HG02943 (cell line): Measurements from ENCODE around the gene CNKSR1.
"Not testable (repeated sequence)": the region's sequence is repeated elsewhere in the genome, so short reads cannot be mapped to it uniquely, and the experiment has no call there.

Experiments
- ATAC-seq: cut with Tn5 transposase; IDR thresholded peaks from one replicate; pipeline ENCODE4 v1.9.1; 2021; ENCODE audit warnings: mild to moderate bottlenecking, low read depth, moderate library complexity; ENCODE audit not compliant: unreplicated experiment

The CNKSR1 gene

DNA sequence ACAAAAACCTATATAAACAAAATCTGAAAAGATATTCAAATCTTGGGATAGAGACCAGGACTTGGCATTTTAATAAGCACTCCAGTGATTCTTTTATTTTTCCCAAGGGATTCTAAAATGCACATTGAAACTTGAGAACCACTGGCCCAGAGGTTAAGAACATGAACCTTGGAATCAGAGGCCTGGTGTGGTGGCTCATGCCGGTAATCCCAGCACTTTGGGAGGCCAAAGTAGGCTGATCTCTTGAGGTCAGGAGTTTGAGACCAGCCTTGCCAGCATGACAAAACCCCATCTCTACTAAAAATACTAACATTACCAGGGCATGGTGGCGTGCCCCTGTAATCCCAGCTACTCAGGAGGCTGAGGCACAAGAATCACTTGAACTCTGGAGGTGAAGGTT, 43.8 kb downstream of the CNKSR1 start:
- ATAC-seq: no peak

DNA sequence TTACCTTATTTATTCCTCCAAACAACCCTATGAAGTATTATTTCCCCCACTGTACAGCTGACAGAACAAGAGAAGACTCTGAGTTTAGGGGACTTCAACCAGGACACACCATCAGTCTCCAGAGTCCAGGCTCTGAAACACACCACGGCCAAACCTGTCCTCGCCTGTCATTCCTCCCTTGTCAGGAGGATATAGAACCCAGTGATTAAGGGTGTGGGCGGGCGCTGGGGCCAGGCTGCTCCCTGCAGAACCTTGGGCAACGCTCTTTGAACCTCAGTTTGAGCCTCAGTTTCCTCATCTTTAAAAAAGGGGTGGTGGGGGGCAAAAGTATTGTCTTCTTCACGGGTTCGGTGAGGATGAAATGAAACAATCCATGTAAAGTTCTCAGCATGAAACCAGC, 47.3 kb downstream of the CNKSR1 start:
- ATAC-seq: no peak

DNA sequence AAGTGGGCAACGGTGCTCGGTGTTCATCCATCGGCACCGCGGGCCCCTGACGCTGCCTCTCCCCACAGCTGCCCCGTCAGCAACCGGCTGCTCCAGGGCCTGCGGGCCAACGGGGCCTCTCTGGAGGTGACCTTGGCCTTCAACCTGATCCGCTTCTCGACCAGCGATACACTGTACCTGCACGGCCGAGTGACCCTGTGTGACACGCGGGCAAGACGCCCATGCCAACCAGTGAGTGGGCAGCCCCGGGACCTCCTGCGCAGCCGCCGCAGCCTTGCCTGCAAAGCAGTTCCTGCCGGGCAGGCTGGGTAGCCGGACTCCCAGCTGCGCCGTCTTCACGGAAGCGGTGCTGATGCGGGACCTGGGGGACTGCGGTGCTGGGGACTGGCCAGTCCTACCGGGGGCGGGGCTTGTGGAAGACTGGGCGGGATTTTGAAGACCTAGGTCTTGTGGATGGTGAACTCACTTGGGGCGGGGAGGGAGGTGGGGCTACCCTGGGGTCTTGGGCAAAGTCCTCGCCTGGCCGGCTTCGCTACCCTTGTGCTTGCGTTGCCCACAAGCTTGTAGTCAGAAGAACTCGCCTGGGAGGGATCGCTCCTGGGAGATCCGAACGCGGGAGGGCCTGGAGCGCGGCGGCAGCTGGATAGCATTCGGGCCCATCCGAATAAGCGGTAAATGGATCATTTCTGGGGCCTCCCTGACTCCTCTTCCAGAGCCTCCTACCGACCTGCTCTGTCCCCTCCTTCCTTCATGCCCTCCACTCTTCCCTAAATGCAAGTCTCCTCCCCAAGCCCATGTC, 47.9 kb downstream of the CNKSR1 start:
- no peak for ATAC-seq

DNA sequence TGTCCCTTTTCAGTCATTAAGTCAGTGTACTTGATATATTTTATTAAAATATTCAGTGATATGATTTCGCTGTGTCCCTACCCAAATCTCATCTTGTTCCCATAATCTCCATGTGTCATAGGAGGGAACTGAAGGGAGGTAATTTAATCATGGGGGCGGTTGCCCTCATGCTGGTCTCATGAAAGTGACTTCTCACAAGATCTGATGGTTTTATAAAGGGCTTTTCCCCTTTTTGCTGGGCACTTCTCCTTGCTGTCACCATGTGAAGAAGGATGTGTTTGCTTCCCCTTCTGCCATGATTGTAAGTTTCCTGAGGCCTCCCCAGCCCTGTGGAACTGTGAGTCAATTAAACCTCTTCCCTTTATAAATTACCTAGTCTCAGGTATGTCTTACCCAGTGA, 53.4 kb downstream of the CNKSR1 start:
- ATAC-seq: not testable (repeated sequence)

DNA sequence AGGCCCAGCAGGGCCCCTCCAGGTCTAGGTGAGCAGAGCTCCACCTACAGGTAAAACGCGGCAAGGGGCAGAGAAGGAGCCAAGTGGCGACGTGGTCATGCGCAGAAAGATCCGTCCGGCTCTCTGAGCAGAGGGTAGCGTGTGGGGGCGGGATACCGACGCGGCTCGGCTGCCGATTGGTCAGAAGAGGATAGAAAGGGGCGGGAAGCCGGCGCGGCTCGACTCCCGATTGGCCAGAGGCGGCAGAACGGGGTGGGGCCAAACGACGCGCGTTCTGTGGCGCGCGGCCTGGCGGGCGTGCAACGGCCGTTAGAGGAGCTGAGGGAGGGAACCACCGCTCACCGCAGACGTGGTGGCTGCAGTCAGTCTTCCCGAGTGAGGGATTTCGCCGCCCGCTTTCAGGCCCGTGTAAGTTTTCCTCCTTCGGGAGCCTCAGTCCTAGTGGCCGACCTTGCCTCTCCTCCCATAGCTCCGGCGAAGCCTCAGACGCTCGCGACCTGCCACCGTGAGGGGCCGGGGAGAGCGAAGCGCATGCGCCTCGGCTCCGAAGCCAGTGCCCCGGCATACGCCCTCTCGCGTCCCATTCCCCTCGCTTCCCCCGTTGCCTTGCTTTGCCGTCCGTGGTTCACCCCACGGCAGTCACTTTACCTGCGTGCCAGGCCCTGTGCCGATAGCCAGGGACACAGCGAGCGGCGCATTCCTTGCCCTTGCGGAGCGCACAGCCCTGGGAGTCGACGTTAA, 56.8 kb downstream of the CNKSR1 start, which contains the start of gene CEP85:
Gene CEP85, plus strand, starts transcription at position 298 of the 741 bp plus-strand sequence. CDS start 5,584 bp downstream, outside the sequence.
- ATAC-seq: peak; percentile 87

DNA sequence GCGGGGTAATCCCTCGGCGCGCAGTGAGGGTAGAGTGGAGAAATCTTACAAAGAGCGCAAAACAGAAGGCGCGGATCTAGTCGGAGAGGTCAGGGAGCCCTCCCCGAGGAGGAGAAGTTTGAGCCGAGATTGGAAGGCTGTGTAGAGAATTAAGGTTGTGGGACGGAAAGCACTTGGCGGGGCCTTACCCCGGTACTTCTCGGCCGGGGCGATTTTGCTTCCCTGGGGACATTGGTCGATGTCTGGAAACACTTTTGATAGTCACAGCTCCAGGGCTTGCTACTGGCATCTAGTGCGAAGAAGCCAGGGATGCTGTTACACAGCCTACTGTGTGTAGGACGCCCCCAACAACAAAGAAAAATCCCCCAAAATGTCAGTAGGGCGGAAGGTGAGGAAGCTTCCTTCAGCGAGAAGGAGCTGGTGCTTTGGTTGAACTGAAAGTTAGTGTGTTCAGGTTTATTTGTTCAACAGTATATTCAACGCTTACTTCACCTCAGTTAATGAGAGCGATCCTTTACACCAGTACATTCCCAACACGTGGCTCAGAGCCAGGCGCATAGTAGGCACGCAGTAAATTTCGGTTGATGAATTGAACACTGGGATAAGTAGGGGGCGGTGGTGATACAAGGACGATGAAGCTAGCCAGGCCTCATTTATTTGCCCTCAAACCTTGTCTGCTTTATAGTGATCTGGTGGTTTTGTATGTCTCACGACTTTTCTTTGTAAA, 57.5 kb downstream of the CNKSR1 start:
- ATAC-seq: no peak

DNA sequence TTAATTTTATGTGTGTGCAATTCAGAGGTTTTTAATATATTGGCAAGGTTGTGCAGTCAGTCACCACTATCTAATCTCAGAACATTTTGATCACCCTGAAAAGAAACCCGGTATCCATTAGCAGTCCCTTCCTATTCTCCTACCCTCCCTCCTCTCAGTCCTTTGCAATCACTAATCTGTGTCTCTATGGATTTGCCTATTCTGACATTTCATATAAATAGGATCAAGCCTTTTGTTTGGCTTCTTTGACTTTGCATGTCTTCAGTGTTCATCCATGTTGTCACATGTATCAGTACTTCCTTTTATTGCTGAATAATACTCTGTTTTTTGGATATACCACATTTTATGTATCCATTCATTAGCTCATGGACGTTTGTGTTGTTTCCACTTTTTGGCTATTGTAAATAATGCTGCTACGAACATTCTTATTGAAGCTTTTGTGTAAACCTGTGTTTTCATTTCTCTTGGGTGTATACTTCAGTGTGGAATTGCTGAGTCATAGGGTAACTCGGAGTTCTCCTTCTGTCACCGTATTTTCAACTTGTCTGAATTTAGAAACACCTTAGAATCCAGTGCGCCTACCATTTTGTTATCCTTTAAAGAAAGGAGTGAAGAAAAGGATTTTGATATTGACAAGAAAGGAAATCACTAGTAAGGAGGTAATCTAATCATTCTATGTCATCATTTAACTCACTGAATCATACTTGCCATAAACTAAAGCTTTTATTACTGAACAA, 60.1 kb downstream of the CNKSR1 start:
- ATAC-seq: no peak
